Measurements from ENCODE around the gene MATK. TPM values are rescaled to one million over a fixed set of nuclear protein-coding genes. Genes with fewer than 3 reads are reported as not detected.
A peak's percentile ranks its signal among the peaks of the same experiment; 100 is the strongest.
"Not testable (repeated sequence)": the region's sequence is repeated elsewhere in the genome, so short reads cannot be mapped to it uniquely, and the experiment has no call there.

Gene MATK
- total RNA-seq, 2 experiments from 2014 or later = 24.4 to 25.2 TPM

GRCh38 chr19:3765121-3765520, 21.1 kb downstream of the MATK start:
- Mint-ChIP-seq H3K27me3 (no peaks in the 10 kb centered on the region), H3K4me1 (ENCODE audit: low read depth) (peaks cover 21% of the 10 kb centered on the region), H3K4me3 (no peak overlapping the region), H3K36me3 (peaks cover 21% of the 10 kb centered on the region), H3K9me3 (no peaks in the 10 kb centered on the region), H3K27ac (no peak overlapping the region)
- POLR2A ChIA-PET = no interaction called here
- DNase-seq = no peak
- CTCF ChIA-PET = no interaction called here
- intact Hi-C loops (cut with micrococcal nuclease) = no loop called here

- ChIA-PET CTCF (interaction anchor here (0.6 to 3.5 kb wide), 13 partner anchors 21 to 484 kb away, joined by 3 to 43 read pairs (median 5); partner anchors contain the start of genes EEF2, PIP5K1C and YJU2), POLR2A (interaction anchor here (0.7 to 2.4 kb wide), 7 partner anchors 18 to 1287 kb away, joined by 3 to 13 read pairs (median 3); partner anchors contain the start of gene GADD45B)
- H3K4me3 Mint-ChIP-seq = peak within 1 kb of the TSS; percentile 99
- no peaks in the 10 kb centered on the region for H3K27me3 Mint-ChIP-seq
- H3K4me1 Mint-ChIP-seq (ENCODE audit: low read depth) = peaks cover 34% of the 10 kb centered on the region
- intact Hi-C loops (cut with micrococcal nuclease) = loop anchor here (1.0 to 5.0 kb wide), 9 partner anchors 42 to 638 kb away; partner anchors contain the start of genes ANKRD24, DAPK3, FZR1 and PIP5K1C
- peak within 1 kb of the TSS; percentile 99 for H3K27ac Mint-ChIP-seq
- H3K36me3 Mint-ChIP-seq = peaks cover 22% of the 10 kb centered on the region
- H3K9me3 Mint-ChIP-seq = no peaks in the 10 kb centered on the region
- DNase-seq = peak; percentile 100
Observed at GRCh38 chr19:3762501-3763459, 23.4 kb downstream of the MATK start, which contains the start of gene MRPL54. TSS of gene MRPL54 (plus strand) at chr19:3762682. CDS start at chr19:3762701, 19 bp downstream.

DNA sequence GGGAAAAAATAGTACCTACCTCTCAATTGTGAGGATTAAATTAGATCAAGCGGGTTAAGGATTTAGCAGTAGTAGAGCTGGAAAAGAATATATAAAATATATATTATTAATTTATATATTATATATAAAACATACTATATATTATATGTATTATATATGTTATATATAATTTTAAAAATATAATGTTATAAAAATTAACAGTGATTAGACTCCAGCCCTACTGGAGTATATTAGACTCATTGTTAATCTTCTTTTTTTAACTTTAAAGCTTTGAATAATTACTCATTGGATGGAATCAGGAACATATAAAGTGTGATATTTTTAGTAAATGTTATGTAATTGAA, 24.1 kb downstream of the MATK start:
- Mint-ChIP-seq H3K27me3 (no peaks in the 10 kb centered on the region), H3K4me1 (ENCODE audit: low read depth) (peaks cover 34% of the 10 kb centered on the region), H3K27ac (peak overlapping the region; percentile 99), H3K9me3 (no peaks in the 10 kb centered on the region), H3K4me3 (peak overlapping the region; percentile 99), H3K36me3 (peaks cover 26% of the 10 kb centered on the region)
- intact Hi-C loops (cut with micrococcal nuclease) = loop anchor here (1.0 to 5.0 kb wide), 8 partner anchors 41 to 639 kb away; partner anchors contain the start of genes ANKRD24, DAPK3, FZR1 and PIP5K1C
- DNase-seq = no peak
- ChIA-PET CTCF (interaction anchor here (0.9 to 3.5 kb wide), 11 partner anchors 21 to 225 kb away, joined by 3 to 43 read pairs (median 8); partner anchors contain the start of genes EEF2 and PIP5K1C), POLR2A (interaction anchor here (0.7 to 2.4 kb wide), 4 partner anchors 23 to 1286 kb away, joined by 3 to 13 read pairs (median 6); partner anchors contain the start of gene GADD45B)

- CTCF ChIA-PET = interaction anchor here (0.6 to 3.5 kb wide), 13 partner anchors 22 to 226 kb away, joined by 3 to 43 read pairs (median 6); partner anchors contain the start of gene PIP5K1C
- peaks cover 26% of the 10 kb centered on the region for H3K36me3 Mint-ChIP-seq
- intact Hi-C loops (cut with micrococcal nuclease) = loop anchor here (1.0 to 5.0 kb wide), 9 partner anchors 41 to 639 kb away; partner anchors contain the start of genes ANKRD24, DAPK3, FZR1 and PIP5K1C
- POLR2A ChIA-PET = interaction anchor here (0.6 to 2.4 kb wide), 3 partner anchors 57 to 1286 kb away, joined by 3 to 13 read pairs (median 3); partner anchors contain the start of gene GADD45B
- peak within 1 kb of the TSS; percentile 99 for H3K27ac Mint-ChIP-seq
- H3K4me3 Mint-ChIP-seq = peak within 1 kb of the TSS; percentile 99
- DNase-seq = peak; percentile 97
- H3K27me3 Mint-ChIP-seq = no peaks in the 10 kb centered on the region
- no peaks in the 10 kb centered on the region for H3K9me3 Mint-ChIP-seq
- H3K4me1 Mint-ChIP-seq (ENCODE audit: low read depth) = peaks cover 35% of the 10 kb centered on the region
Observed at GRCh38 chr19:3761382-3762129, 24.6 kb downstream of the MATK start, which contains the start of gene APBA3. TSS of gene APBA3 (minus strand) at chr19:3761692. CDS start at chr19:3760264, 1,428 bp downstream.

DNA sequence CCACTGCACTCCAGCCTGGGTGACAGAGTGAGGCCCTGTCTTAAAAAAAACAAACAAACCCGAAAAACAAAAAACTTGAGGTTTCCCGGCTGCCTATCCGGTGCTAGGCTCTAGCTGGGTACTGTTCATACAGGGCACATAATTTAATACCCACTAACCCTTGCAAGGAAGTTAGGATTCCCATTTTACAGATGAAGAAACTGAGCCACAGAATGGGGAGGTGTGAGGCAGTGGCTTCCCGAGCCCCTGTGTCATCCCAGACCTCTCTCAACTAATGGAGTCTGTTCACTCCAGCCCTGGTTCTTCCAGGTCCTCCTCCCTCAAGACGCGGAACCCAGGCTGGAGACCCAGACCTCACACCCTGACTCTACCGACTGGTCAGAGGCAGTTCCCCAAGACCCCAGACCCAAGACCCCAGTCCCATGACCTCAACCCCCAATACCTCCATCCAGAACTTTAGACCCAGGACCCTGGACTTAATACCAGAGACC, 25.3 kb downstream of the MATK start:
- Mint-ChIP-seq H3K27ac (peak overlapping the region; percentile 96), H3K36me3 (peaks cover 22% of the 10 kb centered on the region), H3K9me3 (no peaks in the 10 kb centered on the region), H3K27me3 (no peaks in the 10 kb centered on the region), H3K4me3 (peak overlapping the region; percentile 99), H3K4me1 (ENCODE audit: low read depth) (peaks cover 32% of the 10 kb centered on the region)
- ChIA-PET POLR2A (interaction anchor here (0.6 to 2.4 kb wide), 2 partner anchors 57 to 71 kb away, joined by 3 to 13 read pairs; no protein-coding TSS in a partner anchor), CTCF (interaction anchor here (0.6 to 3.5 kb wide), 5 partner anchors 39 to 69 kb away, joined by 3 to 43 read pairs (median 5); no protein-coding TSS in a partner anchor)
- peak; percentile 30 for DNase-seq
- intact Hi-C loops (cut with micrococcal nuclease) = loop anchor here (1.0 to 5.0 kb wide), 3 partner anchors 61 to 306 kb away; partner anchors contain the start of genes DAPK3 and ZBTB7A

- H3K36me3 Mint-ChIP-seq = peaks cover 29% of the 10 kb centered on the region
Observed at GRCh38 chr19:3759482-3760254, 26.5 kb downstream of the MATK start.

GRCh38 chr19:3758297-3758696, 27.9 kb downstream of the MATK start:
- DNase-seq; H3K27me3 Mint-ChIP-seq; H3K9me3 Mint-ChIP-seq; H3K4me3 Mint-ChIP-seq; intact Hi-C loops (cut with micrococcal nuclease); H3K27ac Mint-ChIP-seq; POLR2A ChIA-PET: not testable (repeated sequence)
- Mint-ChIP-seq H3K4me1 (ENCODE audit: low read depth) (peaks cover 36% of the 10 kb centered on the region), H3K36me3 (peaks cover 29% of the 10 kb centered on the region)
- CTCF ChIA-PET = interaction anchor here (1.2 kb wide), 1 partner anchor 64 kb away, joined by 4 read pairs; no protein-coding TSS in a partner anchor

More at GRCh38 chr19:3759482-3760254, 26.5 kb downstream of the MATK start:
- H3K27me3 Mint-ChIP-seq = no peaks in the 10 kb centered on the region
- intact Hi-C loops (cut with micrococcal nuclease) = loop anchor here (5.0 kb wide), 2 partner anchors 213 to 308 kb away; partner anchors contain the start of genes DAPK3 and ZBTB7A
- peak overlapping the region; percentile 8 for H3K27ac Mint-ChIP-seq
- POLR2A ChIA-PET = interaction anchor here (0.6 kb wide), 1 partner anchor 217 kb away, joined by 4 read pairs; no protein-coding TSS in a partner anchor
- no peaks in the 10 kb centered on the region for H3K9me3 Mint-ChIP-seq
- CTCF ChIA-PET = interaction anchor here (0.9 to 3.5 kb wide), 2 partner anchors 61 to 62 kb away, joined by 3 to 43 read pairs; no protein-coding TSS in a partner anchor
- H3K4me1 Mint-ChIP-seq (ENCODE audit: low read depth) = peaks cover 39% of the 10 kb centered on the region
- DNase-seq = no peak
- peak overlapping the region; percentile 99 for H3K4me3 Mint-ChIP-seq

DNA sequence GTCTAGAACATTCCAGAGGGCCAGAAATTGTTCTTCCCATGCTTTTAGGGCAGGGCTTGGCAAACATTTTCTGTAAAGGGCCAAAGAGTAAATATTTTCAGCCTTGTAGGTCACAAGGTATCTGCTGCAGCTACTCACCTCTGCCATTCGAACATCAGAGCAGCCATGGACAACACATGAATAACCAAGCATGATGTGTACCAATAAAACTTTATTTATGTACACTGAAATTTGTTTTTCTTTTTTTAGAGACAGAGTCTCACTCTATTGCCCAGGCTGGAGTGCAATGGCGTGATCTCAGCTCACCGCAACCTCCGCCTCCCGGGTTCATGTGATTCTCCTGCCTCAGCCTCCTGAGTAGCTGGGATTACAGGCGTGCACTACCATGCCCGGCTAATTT, 28.5 kb downstream of the MATK start:
- POLR2A ChIA-PET = not testable (repeated sequence)

GRCh38 chr19:3753631-3754410, 32.4 kb downstream of the MATK start:
- DNase-seq = no peak
- POLR2A ChIA-PET = interaction anchor here (1.0 kb wide), 1 partner anchor 9 kb away, joined by 3 read pairs; no protein-coding TSS in a partner anchor
- no peak overlapping the region for H3K4me3 Mint-ChIP-seq
- H3K4me1 Mint-ChIP-seq (ENCODE audit: low read depth) = peaks cover 12% of the 10 kb centered on the region
- H3K9me3 Mint-ChIP-seq = no peaks in the 10 kb centered on the region
- H3K27me3 Mint-ChIP-seq = no peaks in the 10 kb centered on the region
- H3K27ac Mint-ChIP-seq = no peak overlapping the region
- intact Hi-C loops (cut with micrococcal nuclease) = no loop called here
- CTCF ChIA-PET = no interaction called here
- H3K36me3 Mint-ChIP-seq = peaks cover 31% of the 10 kb centered on the region

More for the DNA sequence above, 28.5 kb downstream of the MATK start:
- Mint-ChIP-seq H3K4me1 (ENCODE audit: low read depth) (peaks cover 30% of the 10 kb centered on the region), H3K36me3 (peaks cover 29% of the 10 kb centered on the region)
- H3K27ac Mint-ChIP-seq; H3K27me3 Mint-ChIP-seq; intact Hi-C loops (cut with micrococcal nuclease); H3K9me3 Mint-ChIP-seq; H3K4me3 Mint-ChIP-seq; DNase-seq: not testable (repeated sequence)
- CTCF ChIA-PET = interaction anchor here (1.2 kb wide), 1 partner anchor 64 kb away, joined by 4 read pairs; no protein-coding TSS in a partner anchor

DNA sequence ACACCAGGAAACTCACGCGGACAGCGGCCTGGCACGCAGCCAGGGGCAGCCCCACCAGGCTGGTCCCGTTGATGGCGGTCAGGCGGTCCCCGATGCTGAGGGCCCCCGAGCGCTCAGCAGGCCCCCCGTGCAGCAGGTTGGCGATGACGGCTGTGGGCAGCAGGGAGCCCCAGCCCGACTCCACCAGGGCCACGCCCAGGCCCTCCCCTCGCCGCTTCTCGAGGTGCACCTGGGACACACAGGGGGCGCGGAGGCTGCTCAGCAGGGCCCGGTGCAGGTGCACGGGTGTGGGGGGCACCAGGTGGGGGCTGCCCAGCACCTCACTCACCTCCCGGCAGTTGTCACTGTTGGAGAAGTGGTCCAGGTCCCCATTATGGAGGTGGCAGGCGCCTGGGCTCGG, 33.7 kb downstream of the MATK start:
- Mint-ChIP-seq H3K9me3 (no peaks in the 10 kb centered on the region), H3K4me1 (ENCODE audit: low read depth) (peaks cover 11% of the 10 kb centered on the region), H3K27ac (no peak overlapping the region), H3K27me3 (no peaks in the 10 kb centered on the region), H3K4me3 (no peak overlapping the region), H3K36me3 (peaks cover 27% of the 10 kb centered on the region)
- CTCF ChIA-PET = no interaction called here
- intact Hi-C loops (cut with micrococcal nuclease) = no loop called here
- POLR2A ChIA-PET = no interaction called here
- DNase-seq = no peak
